ENCODE measurements around the gene PTPN3. TPM values are rescaled to one million over a fixed set of nuclear protein-coding genes. Genes with fewer than 3 reads are reported as not detected.
A peak's percentile ranks its signal among the peaks of the same experiment; 100 is the strongest.

PTPN3 gene
- total RNA-seq, 1 experiment from 2014 or later, result 25.0 TPM

GRCh38 chr9:109454041-109454440 is 44.1 kb downstream of the PTPN3 start:
- Mint-ChIP-seq H3K27me3 (ENCODE audit: unreplicated experiment) (no peaks in the 10 kb centered on the region), H3K4me3 (ENCODE audit: low read depth, unreplicated experiment) (no peak overlapping the region), H3K4me1 (ENCODE audit: low read depth, unreplicated experiment) (peaks cover 27% of the 10 kb centered on the region), H3K9me3 (ENCODE audit: low read depth, unreplicated experiment) (no peaks in the 10 kb centered on the region), H3K36me3 (ENCODE audit: insufficient read depth, unreplicated experiment) (peaks cover 43% of the 10 kb centered on the region), H3K27ac (ENCODE audit: unreplicated experiment) (no peak overlapping the region)
- intact Hi-C loops (cut with micrococcal nuclease; ENCODE audit: unreplicated experiment), result no loop called here
- no peak for DNase-seq
- TF ChIP-seq CTCF (IDR thresholded peaks at IDR 0.05; ENCODE audit: unreplicated experiment), result no peak
- no TSS peak for BruUV-seq (replicated peaks)
- CTCF ChIA-PET, result interaction anchor here (0.7 to 2.1 kb wide), 3 partner anchors 13 to 22 kb away, joined by 3 to 10 read pairs (median 5); no protein-coding TSS in a partner anchor

GRCh38 chr9:109453210-109453842 is 44.8 kb downstream of the PTPN3 start:
- intact Hi-C loops (cut with micrococcal nuclease; ENCODE audit: unreplicated experiment), result no loop called here
- peaks cover 45% of the 10 kb centered on the region for H3K36me3 Mint-ChIP-seq (ENCODE audit: insufficient read depth, unreplicated experiment)
- TF ChIP-seq CTCF (IDR thresholded peaks at IDR 0.05; ENCODE audit: unreplicated experiment), result no peak
- no peaks in the 10 kb centered on the region for H3K27me3 Mint-ChIP-seq (ENCODE audit: unreplicated experiment)
- DNase-seq, result no peak
- H3K4me1 Mint-ChIP-seq (ENCODE audit: low read depth, unreplicated experiment), result peaks cover 27% of the 10 kb centered on the region
- no peak overlapping the region for H3K4me3 Mint-ChIP-seq (ENCODE audit: low read depth, unreplicated experiment)
- no TSS peak for BruUV-seq (replicated peaks)
- CTCF ChIA-PET, result interaction anchor here (0.7 to 2.1 kb wide), 3 partner anchors 12 to 23 kb away, joined by 3 to 10 read pairs (median 5); no protein-coding TSS in a partner anchor
- no peaks in the 10 kb centered on the region for H3K9me3 Mint-ChIP-seq (ENCODE audit: low read depth, unreplicated experiment)
- peak overlapping the region; percentile 61 for H3K27ac Mint-ChIP-seq (ENCODE audit: unreplicated experiment)

GRCh38 chr9:109452761-109453160 is 45.3 kb downstream of the PTPN3 start:
- Mint-ChIP-seq H3K4me1 (ENCODE audit: low read depth, unreplicated experiment) (peaks cover 27% of the 10 kb centered on the region), H3K4me3 (ENCODE audit: low read depth, unreplicated experiment) (no peak overlapping the region), H3K27me3 (ENCODE audit: unreplicated experiment) (no peaks in the 10 kb centered on the region), H3K27ac (ENCODE audit: unreplicated experiment) (peak overlapping the region; percentile 61), H3K9me3 (ENCODE audit: low read depth, unreplicated experiment) (no peaks in the 10 kb centered on the region), H3K36me3 (ENCODE audit: insufficient read depth, unreplicated experiment) (peaks cover 45% of the 10 kb centered on the region)
- intact Hi-C loops (cut with micrococcal nuclease; ENCODE audit: unreplicated experiment), result no loop called here
- BruUV-seq (replicated peaks), result TSS peak; percentile 9
- TF ChIP-seq CTCF (IDR thresholded peaks at IDR 0.05; ENCODE audit: unreplicated experiment), result no peak
- no peak for DNase-seq
- CTCF ChIA-PET, result interaction anchor here (1.4 to 2.1 kb wide), 2 partner anchors 12 to 17 kb away, joined by 5 to 10 read pairs; no protein-coding TSS in a partner anchor

- CTCF ChIA-PET, result no interaction called here
- Mint-ChIP-seq H3K27ac (ENCODE audit: unreplicated experiment) (no peak overlapping the region), H3K27me3 (ENCODE audit: unreplicated experiment) (no peaks in the 10 kb centered on the region), H3K4me1 (ENCODE audit: low read depth, unreplicated experiment) (peaks cover 27% of the 10 kb centered on the region), H3K9me3 (ENCODE audit: low read depth, unreplicated experiment) (no peaks in the 10 kb centered on the region), H3K36me3 (ENCODE audit: insufficient read depth, unreplicated experiment) (peaks cover 40% of the 10 kb centered on the region), H3K4me3 (ENCODE audit: low read depth, unreplicated experiment) (no peak overlapping the region)
- no peak for TF ChIP-seq CTCF (IDR thresholded peaks at IDR 0.05; ENCODE audit: unreplicated experiment)
- intact Hi-C loops (cut with micrococcal nuclease; ENCODE audit: unreplicated experiment), result no loop called here
- DNase-seq, result no peak
- BruUV-seq (replicated peaks), result no TSS peak
These were observed 46.6 kb downstream of the PTPN3 start for GRCh38 chr9:109451311-109452025.
